ENCODE data around the gene RCOR3.

RCOR3 gene

DNA sequence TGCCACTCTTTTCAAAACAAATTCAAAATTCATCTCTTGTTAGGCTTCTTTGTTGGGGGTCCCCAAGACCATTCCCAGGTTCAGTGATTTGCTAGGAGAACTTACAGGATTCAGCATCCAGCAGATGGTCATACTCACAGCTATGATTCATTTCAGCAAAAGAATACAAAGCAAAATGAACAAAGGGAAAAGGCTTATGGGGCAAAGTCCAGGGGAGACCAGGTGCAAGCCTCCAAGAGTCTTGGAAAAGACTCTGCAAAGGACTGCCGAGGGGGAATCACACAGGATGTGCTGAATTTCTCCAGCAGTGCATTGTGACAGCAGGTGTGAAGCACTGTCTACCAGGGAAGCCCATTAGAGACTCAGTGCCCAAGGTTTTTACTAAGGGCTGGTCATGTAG lies 74.7 kb downstream of the RCOR3 start:
- no peak overlapping the region for H3K4me3 ChIP-seq (ENCODE audit: low read depth, low read length)
- TF ChIP-seq, protein P1, sequence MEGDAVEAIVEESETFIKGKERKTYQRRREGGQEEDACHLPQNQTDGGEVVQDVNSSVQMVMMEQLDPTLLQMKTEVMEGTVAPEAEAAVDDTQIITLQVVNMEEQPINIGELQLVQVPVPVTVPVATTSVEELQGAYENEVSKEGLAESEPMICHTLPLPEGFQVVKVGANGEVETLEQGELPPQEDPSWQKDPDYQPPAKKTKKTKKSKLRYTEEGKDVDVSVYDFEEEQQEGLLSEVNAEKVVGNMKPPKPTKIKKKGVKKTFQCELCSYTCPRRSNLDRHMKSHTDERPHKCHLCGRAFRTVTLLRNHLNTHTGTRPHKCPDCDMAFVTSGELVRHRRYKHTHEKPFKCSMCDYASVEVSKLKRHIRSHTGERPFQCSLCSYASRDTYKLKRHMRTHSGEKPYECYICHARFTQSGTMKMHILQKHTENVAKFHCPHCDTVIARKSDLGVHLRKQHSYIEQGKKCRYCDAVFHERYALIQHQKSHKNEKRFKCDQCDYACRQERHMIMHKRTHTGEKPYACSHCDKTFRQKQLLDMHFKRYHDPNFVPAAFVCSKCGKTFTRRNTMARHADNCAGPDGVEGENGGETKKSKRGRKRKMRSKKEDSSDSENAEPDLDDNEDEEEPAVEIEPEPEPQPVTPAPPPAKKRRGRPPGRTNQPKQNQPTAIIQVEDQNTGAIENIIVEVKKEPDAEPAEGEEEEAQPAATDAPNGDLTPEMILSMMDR (IDR thresholded peaks at IDR 0.05; ENCODE audit: borderline replicate concordance, insufficient read depth, low read depth, low read length), result no peak

GRCh38 chr1:211334986-211335385 lies 75.8 kb downstream of the RCOR3 start:
- H3K4me3 ChIP-seq (ENCODE audit: low read depth, low read length), result no peak overlapping the region
- TF ChIP-seq, protein P1 (IDR thresholded peaks at IDR 0.05; ENCODE audit: borderline replicate concordance, insufficient read depth, low read depth, low read length), result no peak

- H3K4me3 ChIP-seq (ENCODE audit: low read depth, low read length), result no peak overlapping the region
- TF ChIP-seq, protein P1 (IDR thresholded peaks at IDR 0.05; ENCODE audit: borderline replicate concordance, insufficient read depth, low read depth, low read length), result no peak
These were observed 76.5 kb downstream of the RCOR3 start for GRCh38 chr1:211335522-211336157.

DNA sequence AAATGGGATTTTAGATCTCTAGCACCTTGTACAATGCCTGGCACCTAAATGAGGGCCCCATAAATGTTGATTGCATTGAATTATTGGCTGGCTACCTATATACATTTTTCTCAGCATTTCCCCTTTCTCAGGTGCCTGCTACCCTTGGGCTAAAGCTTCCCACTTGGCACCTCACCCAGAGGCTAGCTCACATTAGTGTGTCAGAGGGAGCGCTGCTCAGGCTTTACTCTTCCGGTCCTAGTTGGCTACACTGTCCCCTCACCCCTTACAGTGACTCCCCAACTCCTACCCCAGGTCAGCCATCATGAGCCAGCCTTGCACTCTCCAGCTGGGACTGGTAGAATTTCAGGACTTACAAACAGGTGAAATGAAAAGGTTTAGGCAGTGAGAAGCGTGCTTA lies 77.0 kb downstream of the RCOR3 start:
- TF ChIP-seq, protein P1 (IDR thresholded peaks at IDR 0.05; ENCODE audit: borderline replicate concordance, insufficient read depth, low read depth, low read length), result no peak
- peak overlapping the region; percentile 5 for H3K4me3 ChIP-seq (ENCODE audit: low read depth, low read length)

- TF ChIP-seq, protein P1 (IDR thresholded peaks at IDR 0.05; ENCODE audit: borderline replicate concordance, insufficient read depth, low read depth, low read length), result no peak
- no peak overlapping the region for H3K4me3 ChIP-seq (ENCODE audit: low read depth, low read length)
These were observed 77.6 kb downstream of the RCOR3 start for GRCh38 chr1:211336775-211337174.

DNA sequence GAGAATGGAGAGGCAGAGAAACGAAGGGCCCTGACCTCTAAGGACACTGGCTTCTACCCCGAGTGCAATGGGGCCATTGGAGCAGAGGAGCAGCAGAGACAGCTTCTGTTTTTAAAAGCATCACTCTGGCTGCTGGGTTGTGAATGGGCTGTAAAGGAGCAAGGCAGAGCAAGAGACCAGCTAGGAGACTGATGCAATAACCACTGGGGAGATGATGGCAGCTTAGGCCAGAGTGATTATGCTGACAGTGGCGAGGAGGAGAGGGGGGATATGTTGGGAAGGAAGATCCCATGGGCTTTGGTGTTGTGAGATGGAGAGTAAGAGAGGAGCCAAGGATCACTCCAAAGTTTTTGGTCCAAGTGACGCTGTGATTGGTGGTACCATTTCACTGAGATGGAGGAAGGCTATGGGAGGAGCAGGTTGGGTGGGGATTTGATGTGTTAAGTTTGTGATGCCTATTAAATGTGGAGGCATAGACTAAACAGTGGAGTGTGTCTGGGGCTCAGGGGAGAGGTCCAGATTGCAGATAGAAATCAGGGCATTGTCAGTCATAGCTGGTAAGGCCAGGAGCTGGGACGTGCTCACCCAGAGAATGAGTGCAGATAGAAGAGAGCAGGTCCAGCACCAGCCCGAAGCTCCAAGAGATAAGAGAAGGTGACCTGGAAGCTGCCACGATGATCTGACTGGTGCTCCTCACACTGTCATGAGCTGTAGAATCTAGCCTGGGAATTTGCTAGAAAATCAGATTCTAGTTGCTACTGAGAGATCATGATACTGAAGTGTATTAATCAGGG lies 78.5 kb downstream of the RCOR3 start:
- H3K4me3 ChIP-seq (ENCODE audit: low read depth, low read length), result no peak overlapping the region
- TF ChIP-seq, protein P1 (IDR thresholded peaks at IDR 0.05; ENCODE audit: borderline replicate concordance, insufficient read depth, low read depth, low read length), result no peak

DNA sequence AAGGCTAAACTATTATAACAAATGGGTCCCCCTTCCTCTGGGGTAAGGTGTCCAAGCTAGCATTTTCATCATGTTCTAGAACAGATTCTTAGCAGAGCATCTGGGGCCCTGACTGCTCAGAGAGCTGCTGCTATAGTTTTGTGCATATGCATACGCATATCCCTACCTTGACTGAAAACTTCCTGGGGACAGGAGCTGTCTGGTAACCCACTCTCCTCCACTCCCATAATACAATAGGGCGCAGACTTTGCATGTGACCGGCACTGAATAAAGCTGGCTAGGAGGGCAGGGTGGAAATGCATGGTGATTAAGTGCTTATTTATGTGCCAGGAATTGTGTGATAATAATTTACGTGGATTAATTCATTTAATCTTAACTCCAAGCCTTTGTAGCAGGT lies 79.1 kb downstream of the RCOR3 start:
- H3K4me3 ChIP-seq (ENCODE audit: low read depth, low read length), result no peak overlapping the region
- TF ChIP-seq, protein P1 (IDR thresholded peaks at IDR 0.05; ENCODE audit: borderline replicate concordance, insufficient read depth, low read depth, low read length), result no peak

All from GM12875 (cell line).